A549 (cell line): ENCODE measurements around the gene RPS6KB2. TPM values are rescaled to one million over a fixed set of nuclear protein-coding genes. Genes with fewer than 3 reads are reported as not detected.

ENCODE experiments used
- ATAC-seq, 2 experiments: fragments of 200-7000 bp in 1 of 2; fragments of >200 bp in 1 of 2; cut with Nextera tagmentation in 1 of 2; cut with Tn5 transposase in 1 of 2; 3 replicates each; pipeline versions ENCODE4 v1.8.0 to v1.9.1; 2018 to 2020; ENCODE audit warnings: mild to moderate bottlenecking in 1 of 2, moderate library complexity in 1 of 2
- CTCF ChIA-PET: fragments of 300-600 bp; sonication (Branson Sonifier 250); formaldehyde crosslinking; extraction: SDS; loops from one replicate; lab custom pipeline; 2021; ENCODE audit warnings: antibody characterized with exemption, inconsistent platforms; lab: Yijun Ruan, JAX
- POLR2A ChIA-PET: fragments of 350-600 bp; formaldehyde crosslinking; extraction: SDS; loops from one replicate; lab custom pipeline; 2021; ENCODE audit warnings: antibody characterized with exemption, inconsistent platforms; lab: Yijun Ruan, JAX
- DNase-seq, 2 experiments: peaks; one replicate each; pipeline versions ENCODE4 v3.0.0 to v3.0.0-alpha.2; 2011 to 2016; ENCODE audit warnings: low read depth in 1 of 2, low spot score in 1 of 2
- FAIRE-seq: peaks from 2 replicates; lab custom pipeline; 2011; peaks lifted over from hg19 to GRCh38; lab: Jason Lieb, UNC
- H3K27ac ChIP-seq, 2 experiments: fragments of >200 bp; sonication (Bioruptor Twin); formaldehyde crosslinking; 3 replicates each; pipeline ENCODE4 v1.5.1; 2016 to 2017
- H3K4me1 ChIP-seq: fragments of >200 bp; sonication (Bioruptor Twin); formaldehyde crosslinking; 3 replicates; pipeline ENCODE4 v1.6.1; 2016
- H3K4me2 ChIP-seq: fragments of >200 bp; sonication (Bioruptor Twin); formaldehyde crosslinking; 3 replicates; pipeline ENCODE4 v1.6.1; 2016
- H3K4me3 ChIP-seq: fragments of >200 bp; sonication (Bioruptor Twin); formaldehyde crosslinking; 3 replicates; pipeline ENCODE4 v1.5.1; 2016
- H3K9me3 ChIP-seq: fragments of >200 bp; sonication (Bioruptor Twin); formaldehyde crosslinking; 3 replicates; pipeline ENCODE4 v1.6.1; 2016
- BHLHE40 ChIP-seq: IDR thresholded peaks from 2 replicates; pipeline ENCODE4 v1.6.1; 2012; ENCODE audit warnings: low read depth, low read length, inconsistent platforms
- CBX8 ChIP-seq: fragments of 200-600 bp; sonication (generic); IDR thresholded peaks from 2 replicates; pipeline ENCODE4 v1.6.1; 2016
- EP300 ChIP-seq, 2 experiments: fragments of >200 bp; sonication (Bioruptor Twin); formaldehyde crosslinking; IDR thresholded peaks; 2 replicates in 1 of 2; 3 replicates in 1 of 2; pipeline ENCODE4 v1.6.1; 2016 to 2017
- ESRRA ChIP-seq: fragments of 150-350 bp; IDR thresholded peaks from 2 replicates; pipeline ENCODE4 v1.6.1; 2014; ENCODE audit warnings: mild to moderate bottlenecking, low read length, borderline replicate concordance
- FOSB ChIP-seq: fragments of 250-450 bp; sonication (Bioruptor Pico); IDR thresholded peaks from 2 replicates; pipeline ENCODE4 v1.5.0; 2020; ENCODE audit warnings: mild to moderate bottlenecking, moderate library complexity
- FOXS1 ChIP-seq: fragments of 250-450 bp; sonication (Bioruptor Pico); IDR thresholded peaks from 2 replicates; pipeline ENCODE4 v1.5.0; 2020; ENCODE audit warnings: mild to moderate bottlenecking, moderate library complexity
- GATA3 ChIP-seq: IDR thresholded peaks from 2 replicates; pipeline ENCODE4 v1.6.1; 2012; ENCODE audit warnings: borderline replicate concordance
- HDAC2 ChIP-seq: fragments of 200-600 bp; sonication (generic); IDR thresholded peaks from 2 replicates; pipeline ENCODE4 v1.6.1; 2016
- HOXA7 ChIP-seq: fragments of 250-450 bp; sonication (Bioruptor Pico); IDR thresholded peaks from 2 replicates; pipeline ENCODE4 v1.5.0; 2020; ENCODE audit warnings: mild to moderate bottlenecking, moderate library complexity
- HOXB13 ChIP-seq: fragments of 250-450 bp; sonication (Bioruptor Pico); IDR thresholded peaks from 2 replicates; pipeline ENCODE4 v1.5.0; 2020; ENCODE audit warnings: low read depth, mild to moderate bottlenecking, moderate library complexity
- HOXB5 ChIP-seq: fragments of 250-450 bp; sonication (Bioruptor Pico); IDR thresholded peaks from 2 replicates; pipeline ENCODE4 v1.5.0; 2020; ENCODE audit warnings: mild to moderate bottlenecking, moderate library complexity
- JUNB ChIP-seq: fragments of >200 bp; sonication (Bioruptor Twin); formaldehyde crosslinking; IDR thresholded peaks from 2 replicates; pipeline ENCODE4 v1.6.1; 2016
- KDM1A ChIP-seq: fragments of 200-600 bp; sonication (generic); IDR thresholded peaks from 2 replicates; pipeline ENCODE4 v1.6.1; 2016; ENCODE audit warnings: low read depth, mild to moderate bottlenecking
- MAFK ChIP-seq: fragments of 450-650 bp; IDR thresholded peaks from 2 replicates; pipeline ENCODE4 v1.6.1; 2014; ENCODE audit not compliant: partially characterized antibody
- PHF8 ChIP-seq: fragments of 200-600 bp; sonication (generic); IDR thresholded peaks from 2 replicates; pipeline ENCODE4 v1.6.1; 2016; ENCODE audit warnings: low read depth, mild to moderate bottlenecking, antibody characterized with exemption, moderate library complexity, borderline replicate concordance
- POLR2A ChIP-seq: IDR thresholded peaks from 2 replicates; pipeline ENCODE4 v1.6.1; 2012; ENCODE audit warnings: mild to moderate bottlenecking, low read length
- POLR2AphosphoS2 ChIP-seq: conservative IDR thresholded peaks from 2 replicates; pipeline ENCODE4 v1.6.1; 2012; ENCODE audit warnings: low read length, improper control_type of control experiment, inconsistent platforms
- RCOR1 ChIP-seq: fragments of 150-350 bp; IDR thresholded peaks from 2 replicates; pipeline ENCODE4 v1.6.1; 2014; ENCODE audit warnings: antibody characterized with exemption, low read length, low read depth
- REST ChIP-seq: fragments of 200-600 bp; sonication (generic); IDR thresholded peaks from 2 replicates; pipeline ENCODE4 v1.6.1; 2016; ENCODE audit warnings: antibody characterized with exemption, mild to moderate bottlenecking, moderate library complexity
- RNF2 ChIP-seq: fragments of 200-600 bp; sonication (generic); IDR thresholded peaks from 2 replicates; pipeline ENCODE4 v1.6.1; 2016; ENCODE audit warnings: low read depth, mild to moderate bottlenecking, antibody characterized with exemption, moderate library complexity, borderline replicate concordance
- USF2 ChIP-seq: fragments of 450-650 bp; IDR thresholded peaks from 2 replicates; pipeline ENCODE4 v1.6.1; 2014; ENCODE audit warnings: antibody characterized with exemption
- ZC3H11A ChIP-seq: fragments of 450-650 bp; IDR thresholded peaks from 2 replicates; pipeline ENCODE4 v1.6.1; 2014; ENCODE audit warnings: antibody characterized with exemption, mild to moderate bottlenecking
- ZFP36 ChIP-seq: fragments of 450-650 bp; IDR thresholded peaks from 2 replicates; pipeline ENCODE4 v1.6.1; 2014; ENCODE audit warnings: borderline replicate concordance; ENCODE audit not compliant: partially characterized antibody
- WGBS: methylation state at CpG from one replicate; pipeline ENCODE4 v1.1.6; 2017; ENCODE audit errors: missing lambda C conversion rate; 5-methylcytosine and 5-hydroxymethylcytosine counted together
- polyA plus RNA-seq, 4 experiments: library from polyadenylated mRNA; depleted of rRNA in 3 of 4; stranded (reverse); fragments of >200 nt; fragmentation: RNase III in 1 of 4; extraction: RNeasy Plus Mini Kit Qiagen cat#74134 plus additional on column Dnase treatment in 1 of 4; gene quantifications; 2 replicates in 3 of 4; 3 replicates in 1 of 4; pipeline ENCODE4 v1.2.3, GENCODE V29; 2011 to 2017
- TF ChIP-seq, protein P1 (sequence below): fragments of 250-450 bp; sonication (Bioruptor Pico); IDR thresholded peaks from 2 replicates; pipeline ENCODE4 v1.5.0; 2021; ENCODE audit warnings: mild to moderate bottlenecking, moderate library complexity, borderline replicate concordance
- TF ChIP-seq, protein P2 (sequence below): fragments of >200 bp; sonication (Bioruptor Twin); formaldehyde crosslinking; IDR thresholded peaks from 3 replicates; pipeline ENCODE4 v1.6.1; 2016

The RPS6KB2 gene
- polyA plus RNA-seq, 2 of the 4 experiments (the other 2 are of a cell fraction), result 40.9 to 47.9 TPM

- 80% methylated on average over 18 of the region's 21 CpGs for whole genome bisulfite sequencing
These were observed 25.8 kb downstream of the RPS6KB2 start for GRCh38 chr11:67453816-67454732.

DNA sequence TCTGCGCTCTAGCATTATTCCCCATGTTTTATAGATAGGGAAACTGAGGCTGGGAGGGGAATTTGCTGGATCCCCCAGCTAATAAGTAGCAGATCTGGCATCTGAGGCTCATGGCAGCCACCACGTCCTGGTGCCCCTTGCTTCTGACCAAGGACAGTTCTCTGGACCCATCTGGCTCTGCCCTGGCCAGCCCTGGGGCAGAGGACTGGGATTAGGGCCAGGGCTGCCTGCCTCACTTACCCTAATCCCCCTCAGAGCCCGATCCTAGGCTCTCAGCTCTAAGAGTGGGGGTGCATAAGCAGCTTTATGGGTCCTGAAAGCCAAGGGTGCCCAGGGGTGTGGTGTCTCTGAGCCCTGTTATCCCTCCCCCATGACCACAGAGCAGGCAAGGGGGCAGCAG, 26.8 kb downstream of the RPS6KB2 start, which contains the start of gene CABP4:
Gene CABP4, plus strand, starts transcription at position 301 of the 400 bp plus-strand sequence. Its CDS starts 70 bp downstream, at position 371.
- ATAC-seq (no peak), FAIRE-seq (no peak), DNase-seq (no peak)
- POLR2A ChIA-PET, result no interaction called here
- TF ChIP-seq POLR2A (no peak), MAFK (no peak), REST (no peak), USF2 (no peak), FOSB (CRISPR knock-in tag) (no peak), GATA3 (no peak), ESRRA (no peak), ZFP36 (no peak), FOXS1 (CRISPR knock-in tag) (no peak), RNF2 (no peak), ZC3H11A (no peak)
- TF ChIP-seq, protein P1, sequence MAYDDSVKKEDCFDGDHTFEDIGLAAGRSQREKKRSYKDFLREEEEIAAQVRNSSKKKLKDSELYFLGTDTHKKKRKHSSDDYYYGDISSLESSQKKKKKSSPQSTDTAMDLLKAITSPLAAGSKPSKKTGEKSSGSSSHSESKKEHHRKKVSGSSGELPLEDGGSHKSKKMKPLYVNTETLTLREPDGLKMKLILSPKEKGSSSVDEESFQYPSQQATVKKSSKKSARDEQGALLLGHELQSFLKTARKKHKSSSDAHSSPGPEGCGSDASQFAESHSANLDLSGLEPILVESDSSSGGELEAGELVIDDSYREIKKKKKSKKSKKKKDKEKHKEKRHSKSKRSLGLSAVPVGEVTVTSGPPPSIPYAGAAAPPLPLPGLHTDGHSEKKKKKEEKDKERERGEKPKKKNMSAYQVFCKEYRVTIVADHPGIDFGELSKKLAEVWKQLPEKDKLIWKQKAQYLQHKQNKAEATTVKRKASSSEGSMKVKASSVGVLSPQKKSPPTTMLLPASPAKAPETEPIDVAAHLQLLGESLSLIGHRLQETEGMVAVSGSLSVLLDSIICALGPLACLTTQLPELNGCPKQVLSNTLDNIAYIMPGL (CRISPR knock-in tag), result no peak
- 81% methylated on average over 2 of the region's 3 CpGs for WGBS
- no peak within 1 kb of the TSS for H3K4me2 ChIP-seq
- H3K4me3 ChIP-seq, result no peak within 1 kb of the TSS
- no peaks in the 10 kb centered on the region for H3K4me1 ChIP-seq
- no peaks in the 10 kb centered on the region for H3K9me3 ChIP-seq
- CTCF ChIA-PET, result interaction anchor here (2.1 kb wide), 1 partner anchor 13 kb away, joined by 5 read pairs; no protein-coding TSS in a partner anchor
- no peak within 1 kb of the TSS for H3K27ac ChIP-seq

More at GRCh38 chr11:67453816-67454732, 25.8 kb downstream of the RPS6KB2 start:
- no peak for ATAC-seq
- ChIA-PET POLR2A (no interaction called here), CTCF (interaction anchor here (2.1 kb wide), 1 partner anchor 14 kb away, joined by 5 read pairs; no protein-coding TSS in a partner anchor)
- Histone ChIP-seq H3K9me3 (no peaks in the 10 kb centered on the region), H3K4me1 (no peaks in the 10 kb centered on the region), H3K4me3 (no peak overlapping the region), H3K4me2 (no peak overlapping the region), H3K27ac (no peak overlapping the region)
- TF ChIP-seq JUNB (no peak), HOXA7 (CRISPR knock-in tag) (no peak), KDM1A (no peak), EP300 (IDR thresholded peaks at IDR 0.05) (no peak), CBX8 (no peak), ZFP36 (no peak), RCOR1 (no peak), HOXB13 (no peak), POLR2AphosphoS2 (no peak), POLR2A (no peak), ZC3H11A (no peak), USF2 (no peak), RNF2 (no peak), HDAC2 (no peak), MAFK (no peak), HOXB5 (CRISPR knock-in tag) (no peak), BHLHE40 (no peak), PHF8 (no peak)
- TF ChIP-seq, protein P1 (CRISPR knock-in tag), result no peak
- TF ChIP-seq, protein P2, sequence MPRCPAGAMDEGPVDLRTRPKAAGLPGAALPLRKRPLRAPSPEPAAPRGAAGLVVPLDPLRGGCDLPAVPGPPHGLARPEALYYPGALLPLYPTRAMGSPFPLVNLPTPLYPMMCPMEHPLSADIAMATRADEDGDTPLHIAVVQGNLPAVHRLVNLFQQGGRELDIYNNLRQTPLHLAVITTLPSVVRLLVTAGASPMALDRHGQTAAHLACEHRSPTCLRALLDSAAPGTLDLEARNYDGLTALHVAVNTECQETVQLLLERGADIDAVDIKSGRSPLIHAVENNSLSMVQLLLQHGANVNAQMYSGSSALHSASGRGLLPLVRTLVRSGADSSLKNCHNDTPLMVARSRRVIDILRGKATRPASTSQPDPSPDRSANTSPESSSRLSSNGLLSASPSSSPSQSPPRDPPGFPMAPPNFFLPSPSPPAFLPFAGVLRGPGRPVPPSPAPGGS, result no peak
- no peak for DNase-seq
- no peak for FAIRE-seq
